G401.6 (cell line): ENCODE results near the gene IL17REL.

Experiments used
- FAIRE-seq: peaks from 2 replicates; lab custom pipeline; 2012; peaks lifted over from hg19 to GRCh38; lab: Jason Lieb, UNC

IL17REL gene

GRCh38 chr22:50012211-50013181 is at the start of gene IL17REL:
Gene IL17REL (minus strand): TSS chr22:50012765. CDS start chr22:50012646, 119 bp downstream.
- FAIRE-seq = no peak

GRCh38 chr22:50061824-50062355 is 49.3 kb upstream of the IL17REL start:
- FAIRE-seq = no peak

- FAIRE-seq = no peak
Measured at GRCh38 chr22:50061141-50061823, 48.7 kb upstream of the IL17REL start.

- no peak for FAIRE-seq
Measured at GRCh38 chr22:50060441-50061140, 48.0 kb upstream of the IL17REL start.

- FAIRE-seq = no peak
Measured at GRCh38 chr22:50059881-50060262, 47.3 kb upstream of the IL17REL start.

GRCh38 chr22:50058906-50059880 is 46.6 kb upstream of the IL17REL start:
- no peak for FAIRE-seq

- no peak for FAIRE-seq
Measured at GRCh38 chr22:50058061-50058905, 45.7 kb upstream of the IL17REL start, which contains the start of gene TTLL8. Gene TTLL8 (minus strand): TSS chr22:50058298.

- FAIRE-seq = no peak
Measured at GRCh38 chr22:50057278-50058060, 44.9 kb upstream of the IL17REL start.

- FAIRE-seq = no peak
Measured at GRCh38 chr22:50056214-50056972, 43.8 kb upstream of the IL17REL start.

GRCh38 chr22:50053861-50054260 is 41.3 kb upstream of the IL17REL start:
- no peak for FAIRE-seq

GRCh38 chr22:50051930-50052329 is 39.4 kb upstream of the IL17REL start:
- no peak for FAIRE-seq

- FAIRE-seq = no peak
Measured at GRCh38 chr22:50049299-50050195, 37.0 kb upstream of the IL17REL start.

- no peak for FAIRE-seq
Measured at GRCh38 chr22:50048836-50049235, 36.3 kb upstream of the IL17REL start.

- FAIRE-seq = no peak
Measured at GRCh38 chr22:50048061-50048765, 35.6 kb upstream of the IL17REL start.

GRCh38 chr22:50047346-50047745 is 34.8 kb upstream of the IL17REL start:
- FAIRE-seq = no peak

GRCh38 chr22:50046481-50047245 is 34.1 kb upstream of the IL17REL start:
- no peak for FAIRE-seq
